ENCODE results near the gene GLI3.

The GLI3 gene

DNA sequence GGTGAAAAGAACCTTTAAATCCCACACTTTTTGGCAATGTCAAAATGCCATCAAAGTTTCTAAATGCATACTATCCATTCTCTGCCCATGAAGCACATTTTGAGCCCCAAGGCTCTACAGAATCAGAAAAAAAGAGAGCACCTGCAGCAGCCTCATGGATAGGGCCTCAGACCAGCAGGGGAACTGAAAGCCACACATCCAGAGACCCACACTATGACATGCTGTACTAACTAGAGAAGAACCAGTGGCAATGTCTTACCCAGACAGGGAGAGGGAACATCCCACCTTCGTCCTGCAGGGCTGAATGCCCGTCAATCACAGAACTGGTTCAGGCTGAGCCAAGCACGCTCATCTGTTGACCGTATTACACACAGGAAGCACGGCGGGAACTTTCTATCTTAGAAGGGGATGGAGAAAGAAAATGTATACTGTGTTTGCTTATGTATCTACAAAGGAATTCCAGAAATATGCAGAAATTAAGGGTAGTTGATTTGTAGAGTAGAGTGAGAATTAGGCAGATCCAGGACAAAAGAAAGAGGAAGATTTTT is 237.2 kb downstream of the GLI3 start:
- DNase-seq (ENCODE audit: low read depth in 3 of 3), result no peak

DNA sequence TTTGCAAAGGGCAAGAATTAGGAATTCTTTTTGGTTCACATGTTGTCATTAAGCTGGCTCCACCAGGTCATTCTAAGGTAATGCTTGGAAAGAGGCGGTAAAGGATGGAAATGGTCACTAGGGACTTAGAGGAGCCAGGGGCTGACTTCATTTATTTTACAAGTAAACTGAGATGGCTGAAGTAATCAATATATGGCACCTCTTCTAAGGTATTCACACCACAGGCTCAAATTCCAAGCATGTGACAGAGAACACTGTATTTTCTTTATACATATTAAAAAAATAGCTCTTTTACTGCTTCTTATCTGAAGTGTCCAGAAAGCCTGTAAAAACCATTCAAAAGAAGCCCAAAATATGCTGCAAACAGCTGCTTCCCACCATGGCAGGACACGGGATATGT is 239.0 kb downstream of the GLI3 start:
- no peak for DNase-seq (ENCODE audit: low read depth in 3 of 3)

DNA sequence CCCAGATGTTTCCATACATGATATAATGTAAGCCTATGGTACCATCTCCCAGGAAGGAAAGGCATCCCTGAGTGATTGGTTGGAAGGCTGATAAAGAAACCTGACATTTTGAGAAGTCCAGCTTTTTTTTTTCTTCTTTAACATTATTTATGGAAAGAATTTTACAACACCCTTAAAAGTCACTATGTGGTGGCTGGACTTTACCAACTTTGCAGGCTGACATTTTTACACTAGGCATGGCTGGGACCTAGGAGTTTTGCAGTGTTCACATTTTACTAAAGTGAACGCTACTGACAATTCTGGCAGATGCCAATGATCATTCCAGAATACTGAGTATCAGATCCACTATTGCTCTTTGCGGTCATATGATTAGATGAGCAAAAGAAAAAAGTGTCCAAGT is 239.9 kb downstream of the GLI3 start:
- DNase-seq (ENCODE audit: low read depth in 3 of 3), result no peak

DNA sequence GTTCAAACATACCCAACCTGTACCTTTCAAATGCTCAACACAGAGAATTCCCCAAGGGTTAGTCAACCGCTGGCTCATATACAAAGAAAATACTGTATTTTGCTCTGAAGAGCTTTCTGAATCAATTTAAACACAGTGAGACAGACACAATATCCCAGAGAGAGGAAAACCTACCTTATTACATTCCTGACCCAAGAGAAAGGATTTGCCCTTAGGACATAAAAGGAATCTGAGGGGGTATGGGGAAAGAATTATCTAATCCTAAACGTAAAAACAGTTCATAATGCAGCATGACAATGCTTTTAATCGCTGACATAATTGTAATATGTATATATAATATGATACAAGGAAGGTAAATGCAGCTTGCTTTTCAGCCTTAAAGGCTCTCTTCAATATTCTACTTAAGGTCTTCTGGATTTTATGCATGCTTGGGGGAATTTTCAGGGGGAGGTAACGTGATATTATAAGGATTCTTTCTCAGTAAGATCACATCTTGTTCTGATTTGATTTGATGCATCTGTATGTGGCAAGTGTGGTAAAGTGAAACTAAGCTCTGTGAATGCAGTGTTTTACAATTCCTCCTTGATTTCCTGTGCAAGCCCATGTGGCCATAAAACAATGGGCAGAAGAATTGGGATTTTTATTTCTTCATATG is 240.5 kb downstream of the GLI3 start:
- DNase-seq (ENCODE audit: low read depth in 3 of 3), result no peak

DNA sequence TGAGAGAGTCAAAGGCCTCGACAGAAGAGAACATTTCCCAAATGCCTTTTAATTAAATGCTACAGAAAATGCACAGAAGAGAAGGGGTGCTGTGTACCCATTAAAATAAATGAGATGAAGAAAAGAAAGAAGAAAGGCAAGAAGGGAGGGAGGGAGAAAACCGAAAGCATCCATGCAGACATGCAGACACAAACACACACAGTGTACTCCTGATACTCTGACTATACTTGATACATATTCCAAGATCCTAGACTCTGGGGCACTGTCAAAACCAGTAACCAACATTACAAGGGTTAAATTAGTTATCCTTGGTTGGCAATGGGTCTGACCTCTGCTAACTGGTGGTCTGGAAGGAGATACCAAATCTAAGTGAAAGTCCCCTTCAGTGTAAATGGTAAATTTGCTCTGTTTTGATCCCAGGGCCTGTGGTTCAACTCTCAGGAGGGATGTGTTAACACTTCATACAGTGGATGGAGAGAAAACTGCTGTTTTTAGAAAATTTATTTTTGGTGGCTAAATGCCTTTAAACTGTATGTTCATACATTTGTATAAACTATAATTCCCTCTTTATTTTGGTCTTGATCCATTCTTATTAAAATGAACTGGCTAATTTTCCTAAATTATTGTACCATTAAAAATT is 241.3 kb downstream of the GLI3 start:
- no peak for DNase-seq (ENCODE audit: low read depth in 3 of 3)

DNA sequence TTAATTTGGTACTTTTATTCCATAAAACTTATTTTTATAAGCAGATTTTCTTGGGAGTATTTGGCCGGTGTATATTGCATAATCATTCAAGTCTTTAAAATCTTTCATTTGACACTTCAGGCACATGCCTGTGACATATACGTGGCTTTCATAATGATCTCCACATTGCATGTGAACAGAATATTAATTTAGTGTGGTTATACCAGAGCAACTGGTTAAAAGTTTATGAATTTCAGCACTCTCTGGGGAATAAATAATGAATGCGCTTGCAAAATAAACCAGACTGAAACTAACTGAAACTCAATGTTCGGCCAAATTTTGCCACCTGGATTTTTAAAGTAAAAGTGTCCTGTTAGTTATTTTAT is 242.3 kb downstream of the GLI3 start:
- DNase-seq (ENCODE audit: low read depth in 3 of 3), result no peak

DNA sequence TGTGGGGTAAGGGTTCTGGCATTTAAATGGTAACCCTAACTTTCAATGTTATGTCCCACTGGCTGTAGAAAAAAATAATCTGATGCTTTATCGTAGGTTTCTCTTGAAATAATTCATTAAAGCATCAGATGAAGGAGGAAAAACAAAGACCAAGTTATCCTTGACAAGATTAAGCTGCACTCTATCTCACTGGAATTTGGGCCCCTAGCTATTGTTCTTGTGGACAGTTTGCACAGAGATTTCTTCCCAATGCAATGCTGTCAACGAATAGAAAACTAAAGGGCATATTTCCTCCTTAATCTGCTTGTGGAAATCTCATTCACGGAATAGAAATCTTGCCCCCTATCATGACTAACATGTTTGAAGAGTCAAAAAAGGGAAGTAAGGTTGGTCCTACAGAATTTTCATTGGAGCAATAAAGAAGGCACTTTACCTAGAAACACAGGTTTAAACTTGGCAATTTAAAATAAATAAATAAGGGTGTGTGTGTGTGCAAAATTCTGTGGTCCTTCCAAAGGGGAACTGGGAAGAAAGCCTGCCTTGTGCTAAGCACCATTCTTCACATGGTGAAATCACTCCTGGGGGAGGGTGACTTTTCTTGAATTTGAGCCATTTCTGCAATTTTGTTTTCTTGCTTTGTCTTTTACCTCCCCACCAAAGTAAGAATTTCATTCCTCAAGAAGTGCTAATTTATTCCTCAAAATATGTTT is 242.8 kb downstream of the GLI3 start:
- DNase-seq (ENCODE audit: low read depth in 3 of 3), result no peak

GRCh38 chr7:41992881-41993867 is 243.8 kb downstream of the GLI3 start:
- DNase-seq (ENCODE audit: low read depth in 3 of 3), result no peak

DNA sequence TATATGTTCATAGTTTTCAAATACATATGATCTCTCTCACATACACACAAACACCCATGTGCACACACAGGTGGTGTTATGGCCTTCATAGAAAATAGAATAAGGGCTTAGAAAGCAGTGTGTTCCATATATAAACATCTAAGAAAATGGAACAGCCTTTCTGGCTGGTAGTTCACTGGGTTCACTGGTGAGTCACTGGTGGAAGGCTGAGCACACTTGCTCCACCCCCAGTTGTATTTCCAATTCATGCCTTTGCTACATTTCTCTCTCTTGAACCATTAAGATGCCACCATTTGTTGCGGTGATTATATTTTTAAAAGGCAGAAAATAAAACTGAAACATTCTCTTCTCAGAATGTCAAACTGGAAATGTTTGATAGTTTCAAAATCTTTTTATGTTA is 252.1 kb downstream of the GLI3 start:
- no peak for DNase-seq (ENCODE audit: low read depth in 3 of 3)

DNA sequence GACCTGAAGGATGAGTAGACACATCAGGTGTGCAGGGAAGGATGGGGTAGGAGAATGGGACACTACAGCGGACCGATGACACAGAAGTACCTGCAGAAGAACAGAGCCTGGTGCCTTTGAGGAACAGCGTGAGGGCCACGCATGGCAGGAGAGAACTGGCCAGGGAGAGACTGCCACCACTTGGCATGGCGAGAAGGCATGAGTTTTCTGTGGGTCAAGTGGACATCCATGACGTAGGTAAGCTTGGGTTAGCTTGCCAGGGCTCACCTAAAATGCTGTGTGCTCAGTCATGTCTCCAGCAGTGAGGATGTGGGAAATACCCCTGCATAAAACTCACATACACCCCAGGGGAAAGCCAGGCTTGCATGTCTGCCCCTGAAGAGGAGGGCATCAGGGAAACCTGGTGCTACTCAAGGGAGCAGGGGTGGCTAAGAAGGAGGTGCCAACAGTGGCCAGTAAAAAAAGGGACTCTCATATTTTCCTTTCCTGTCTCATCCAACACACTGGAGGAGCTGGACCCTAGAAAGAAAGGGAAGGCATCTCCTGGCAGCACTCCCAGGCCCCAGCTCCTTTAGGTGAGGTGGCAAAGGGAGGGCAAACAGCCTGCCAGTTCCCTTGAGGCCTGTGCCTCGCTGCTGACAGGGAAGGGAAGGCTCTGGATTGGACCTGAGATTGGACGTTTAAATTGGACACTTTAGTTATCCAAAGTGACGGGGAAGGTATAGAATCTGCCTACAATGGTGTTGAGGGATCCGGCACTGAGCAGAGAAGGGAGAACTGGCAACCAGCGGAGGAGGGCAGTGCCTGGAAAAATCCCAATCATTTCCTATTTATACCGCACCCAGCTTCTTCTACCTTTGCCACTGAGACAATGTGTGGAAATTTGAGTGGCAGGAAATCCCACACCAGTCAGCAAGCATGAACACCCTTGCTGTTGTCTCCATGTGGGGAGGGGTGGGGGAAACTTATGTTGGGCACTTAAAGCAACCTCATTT is 255.7 kb downstream of the GLI3 start:
- DNase-seq (ENCODE audit: low read depth in 3 of 3), result no peak

- no peak for DNase-seq (ENCODE audit: low read depth in 3 of 3)
These were observed 257.1 kb downstream of the GLI3 start for GRCh38 chr7:41979834-41980307.

DNA sequence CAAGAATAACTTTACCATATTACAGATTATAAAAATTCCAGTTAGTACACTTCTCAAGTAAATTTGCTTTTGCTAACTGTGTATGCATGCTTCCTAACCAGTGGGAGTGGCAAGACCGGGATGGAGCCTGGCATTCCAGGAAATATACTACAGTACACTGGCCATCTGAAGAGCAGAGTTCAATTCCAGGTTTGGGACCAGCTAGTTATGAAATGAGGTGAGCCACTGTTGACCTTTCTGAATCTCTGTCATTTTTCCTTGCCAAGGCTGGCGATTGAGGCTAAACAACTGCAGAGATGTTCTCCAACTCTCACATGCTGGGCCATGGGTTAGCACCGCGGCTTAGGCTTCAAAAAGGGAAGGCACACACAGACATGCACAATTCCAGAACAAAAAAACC is 258.2 kb downstream of the GLI3 start:
- no peak for DNase-seq (ENCODE audit: low read depth in 3 of 3)

GRCh38 chr7:41977661-41978060 is 259.3 kb downstream of the GLI3 start:
- no peak for DNase-seq (ENCODE audit: low read depth in 3 of 3)

GRCh38 chr7:41977151-41977651 is 259.8 kb downstream of the GLI3 start:
- DNase-seq (ENCODE audit: low read depth in 3 of 3), result no peak

GRCh38 chr7:41976411-41976810 is 260.6 kb downstream of the GLI3 start:
- DNase-seq (ENCODE audit: low read depth in 3 of 3), result no peak

GRCh38 chr7:41975849-41976248 is 261.2 kb downstream of the GLI3 start:
- no peak for DNase-seq (ENCODE audit: low read depth in 3 of 3)

- DNase-seq (ENCODE audit: low read depth in 3 of 3), result no peak
These were observed 262.0 kb downstream of the GLI3 start for GRCh38 chr7:41974870-41975557.

GRCh38 chr7:41973202-41973730 is 263.7 kb downstream of the GLI3 start:
- no peak for DNase-seq (ENCODE audit: low read depth in 3 of 3)

DNA sequence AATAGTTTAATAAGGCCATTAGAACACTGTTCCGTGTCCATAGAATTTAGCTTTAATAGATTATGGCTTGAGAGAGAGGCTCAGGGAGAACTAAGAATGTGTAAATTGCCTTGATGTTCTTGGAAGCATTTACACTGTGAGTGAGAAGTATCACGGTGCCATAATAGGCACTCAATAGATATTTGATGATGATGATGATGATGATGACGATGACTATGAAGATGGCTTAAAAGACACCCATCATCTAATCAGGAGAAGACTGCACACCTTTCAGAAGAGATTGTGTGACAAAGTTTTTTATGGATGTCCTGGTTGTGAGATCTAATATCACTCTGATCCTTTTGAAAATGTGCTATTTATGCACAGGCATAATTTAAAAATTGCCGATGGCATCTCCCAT is 264.2 kb downstream of the GLI3 start:
- DNase-seq (ENCODE audit: low read depth in 3 of 3), result no peak
